HG03196 (cell line): ENCODE measurements around the gene NKX6-2.
"Not testable (repeated sequence)": the region's sequence is repeated elsewhere in the genome, so short reads cannot be mapped to it uniquely, and the experiment has no call there.

ENCODE experiments used
- ATAC-seq: cut with Tn5 transposase; IDR thresholded peaks from one replicate; pipeline ENCODE4 v1.9.1; 2021; ENCODE audit not compliant: unreplicated experiment

The NKX6-2 gene

GRCh38 chr10:132783940-132784865 lies 1.7 kb downstream of the NKX6-2 start:
- no peak for ATAC-seq

GRCh38 chr10:132783165-132783939 lies 2.6 kb downstream of the NKX6-2 start:
- no peak for ATAC-seq

GRCh38 chr10:132781556-132781955 lies 4.4 kb downstream of the NKX6-2 start:
- no peak for ATAC-seq

GRCh38 chr10:132780356-132780755 lies 5.6 kb downstream of the NKX6-2 start:
- no peak for ATAC-seq

- no peak for ATAC-seq
Observed at GRCh38 chr10:132779549-132780294, 6.2 kb downstream of the NKX6-2 start.

- ATAC-seq = no peak
Observed at GRCh38 chr10:132777441-132777840, 8.5 kb downstream of the NKX6-2 start.

- ATAC-seq = no peak
Observed at GRCh38 chr10:132776821-132777220, 9.1 kb downstream of the NKX6-2 start.

GRCh38 chr10:132776186-132776585 lies 9.8 kb downstream of the NKX6-2 start:
- ATAC-seq = no peak

GRCh38 chr10:132774902-132775863 lies 10.8 kb downstream of the NKX6-2 start:
- ATAC-seq = no peak

GRCh38 chr10:132774181-132774901 lies 11.6 kb downstream of the NKX6-2 start:
- no peak for ATAC-seq

GRCh38 chr10:132772816-132773215 lies 13.1 kb downstream of the NKX6-2 start:
- ATAC-seq = not testable (repeated sequence)

GRCh38 chr10:132770061-132771021 lies 15.6 kb downstream of the NKX6-2 start:
- ATAC-seq = no peak

- no peak for ATAC-seq
Observed at GRCh38 chr10:132768346-132769248, 17.4 kb downstream of the NKX6-2 start.

GRCh38 chr10:132766291-132766690 lies 19.7 kb downstream of the NKX6-2 start:
- ATAC-seq = no peak

GRCh38 chr10:132765435-132765834 lies 20.5 kb downstream of the NKX6-2 start:
- no peak for ATAC-seq

GRCh38 chr10:132764108-132764507 lies 21.8 kb downstream of the NKX6-2 start:
- no peak for ATAC-seq

GRCh38 chr10:132763545-132763944 lies 22.4 kb downstream of the NKX6-2 start:
- no peak for ATAC-seq
